22Rv1 (cell line): ENCODE results near the gene EFCAB5.

Experiments
- H3K27ac ChIP-seq: fragments of 450-650 bp; 2 replicates; pipeline ENCODE4 v1.5.1; 2017
- ZFX ChIP-seq: fragments of 450-650 bp; IDR thresholded peaks from 2 replicates; pipeline ENCODE4 v1.6.1; 2017; ENCODE audit warnings: antibody characterized with exemption, borderline replicate concordance
- TF ChIP-seq, protein P1 (sequence below): fragments of 450-650 bp; IDR thresholded peaks from 2 replicates; pipeline ENCODE4 v1.5.1; 2017; ENCODE audit warnings: mild to moderate bottlenecking

Gene EFCAB5

DNA sequence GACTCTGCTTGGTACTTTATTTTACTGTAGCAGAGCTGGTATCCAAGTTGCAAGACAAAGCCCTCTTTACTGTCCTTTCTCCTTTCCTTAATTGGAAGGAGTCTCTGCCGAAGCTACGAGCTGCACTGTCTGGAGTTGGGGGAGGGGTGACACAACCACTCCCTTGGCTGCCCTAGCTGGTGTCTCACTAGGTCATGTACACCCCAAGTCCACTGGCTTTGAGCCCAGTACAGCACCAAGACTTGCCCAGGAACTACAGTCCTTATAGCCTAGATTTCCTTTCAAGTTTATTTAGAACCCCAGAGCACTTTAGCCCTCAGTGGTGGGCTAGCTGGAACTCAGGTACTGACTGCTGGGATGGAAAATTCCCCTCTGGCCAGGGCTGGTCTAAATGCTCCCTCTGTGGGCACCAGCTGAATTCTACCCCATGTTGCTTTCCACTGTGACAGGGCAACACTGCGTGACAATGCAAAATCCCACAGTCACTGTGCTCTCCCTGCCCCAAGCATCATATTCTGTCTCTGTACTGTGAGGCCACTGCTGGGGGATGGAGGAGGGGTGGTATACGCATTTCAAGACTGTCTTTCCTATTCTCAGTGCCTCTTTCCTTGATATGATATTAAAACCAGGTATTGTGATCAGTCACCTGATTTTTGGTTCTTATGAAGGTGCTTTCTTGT is 18.4 kb downstream of the EFCAB5 start:
- no peak overlapping the region for H3K27ac ChIP-seq

DNA sequence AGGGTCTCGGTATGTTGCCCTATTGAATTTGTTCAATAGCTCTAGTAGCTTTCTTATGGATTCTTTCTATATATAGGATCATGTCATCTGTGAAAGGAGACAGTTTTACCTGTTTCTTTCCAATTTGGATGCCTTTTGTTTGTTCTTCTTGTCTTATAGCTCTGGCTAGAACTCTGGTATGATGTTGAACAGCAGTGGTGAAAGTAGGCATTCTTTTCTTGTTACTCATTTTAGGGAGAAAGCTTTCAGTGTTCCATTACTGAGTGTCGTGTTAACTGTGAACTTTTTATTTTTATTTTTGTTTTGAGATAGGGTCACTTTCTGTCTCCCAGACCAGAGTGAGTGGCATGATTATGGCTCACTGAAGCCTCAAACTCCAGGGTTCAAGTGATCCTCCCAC is 21.2 kb downstream of the EFCAB5 start:
- no peak overlapping the region for H3K27ac ChIP-seq
- TF ChIP-seq, protein P1, sequence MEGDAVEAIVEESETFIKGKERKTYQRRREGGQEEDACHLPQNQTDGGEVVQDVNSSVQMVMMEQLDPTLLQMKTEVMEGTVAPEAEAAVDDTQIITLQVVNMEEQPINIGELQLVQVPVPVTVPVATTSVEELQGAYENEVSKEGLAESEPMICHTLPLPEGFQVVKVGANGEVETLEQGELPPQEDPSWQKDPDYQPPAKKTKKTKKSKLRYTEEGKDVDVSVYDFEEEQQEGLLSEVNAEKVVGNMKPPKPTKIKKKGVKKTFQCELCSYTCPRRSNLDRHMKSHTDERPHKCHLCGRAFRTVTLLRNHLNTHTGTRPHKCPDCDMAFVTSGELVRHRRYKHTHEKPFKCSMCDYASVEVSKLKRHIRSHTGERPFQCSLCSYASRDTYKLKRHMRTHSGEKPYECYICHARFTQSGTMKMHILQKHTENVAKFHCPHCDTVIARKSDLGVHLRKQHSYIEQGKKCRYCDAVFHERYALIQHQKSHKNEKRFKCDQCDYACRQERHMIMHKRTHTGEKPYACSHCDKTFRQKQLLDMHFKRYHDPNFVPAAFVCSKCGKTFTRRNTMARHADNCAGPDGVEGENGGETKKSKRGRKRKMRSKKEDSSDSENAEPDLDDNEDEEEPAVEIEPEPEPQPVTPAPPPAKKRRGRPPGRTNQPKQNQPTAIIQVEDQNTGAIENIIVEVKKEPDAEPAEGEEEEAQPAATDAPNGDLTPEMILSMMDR, result no peak
- no peak for TF ChIP-seq ZFX

More for the DNA sequence above, 18.4 kb downstream of the EFCAB5 start:
- no peak for TF ChIP-seq ZFX
- TF ChIP-seq, protein P1, result no peak

DNA sequence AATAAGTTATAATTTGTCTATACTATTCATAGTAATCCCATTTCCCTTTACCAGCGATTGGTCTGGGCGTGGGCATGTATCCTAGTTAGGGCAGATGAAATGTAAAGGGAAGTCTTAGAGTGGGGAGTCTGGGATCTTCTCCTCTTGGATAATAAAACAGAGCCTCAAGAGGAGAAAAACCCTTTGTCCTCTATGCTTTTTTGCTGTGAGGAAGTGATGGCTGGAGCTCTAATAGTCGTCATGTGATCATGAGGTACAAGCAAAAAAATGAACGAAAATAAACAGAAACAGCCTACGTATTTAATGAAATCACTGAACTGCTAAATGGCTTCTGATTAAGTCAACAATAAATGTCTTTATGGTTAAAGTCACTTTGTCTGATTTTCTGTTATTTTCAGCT is 26.8 kb downstream of the EFCAB5 start:
- H3K27ac ChIP-seq, result no peak overlapping the region
- TF ChIP-seq, protein P1, result no peak
- TF ChIP-seq ZFX, result no peak

DNA sequence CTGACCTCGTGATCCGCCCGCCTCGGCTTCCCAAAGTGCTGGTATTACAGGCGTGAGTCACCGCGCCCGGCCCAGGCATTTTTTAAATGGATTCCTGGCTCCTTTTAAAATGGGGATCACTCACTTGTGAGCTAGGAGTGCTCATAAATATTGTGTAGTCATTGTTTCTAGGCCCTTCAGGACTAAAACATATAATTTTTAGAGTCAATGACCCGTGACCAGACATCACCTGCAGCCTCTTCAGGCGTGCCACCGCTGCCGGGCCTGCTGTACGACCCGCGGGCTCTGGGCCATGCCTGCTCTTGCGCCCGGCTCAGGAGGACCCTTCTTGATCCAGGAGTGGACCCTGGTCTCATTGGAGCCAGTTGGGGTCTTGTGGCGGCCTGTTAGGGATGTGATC is 30.8 kb downstream of the EFCAB5 start:
- H3K27ac ChIP-seq, result no peak overlapping the region
- TF ChIP-seq ZFX, result no peak
- TF ChIP-seq, protein P1, result no peak

DNA sequence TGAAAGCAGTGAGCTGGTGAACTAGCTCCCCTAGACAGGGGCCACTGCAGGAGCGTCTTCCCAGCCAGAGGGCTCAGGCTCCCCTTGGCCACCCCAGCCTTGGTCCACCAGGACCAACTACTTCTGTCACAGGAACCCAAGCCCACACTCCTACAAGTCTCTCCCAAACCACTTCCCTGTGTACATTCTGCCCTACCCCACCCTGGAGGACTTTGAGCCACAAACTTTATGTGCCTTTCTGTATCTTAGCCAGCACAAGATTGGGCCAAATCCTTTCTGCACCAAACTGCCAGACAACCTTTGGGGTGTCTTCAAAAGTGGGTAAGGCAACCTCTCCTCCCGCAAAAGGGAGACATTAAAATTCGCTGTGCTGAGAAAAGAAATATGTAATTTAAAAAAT is 31.6 kb downstream of the EFCAB5 start:
- TF ChIP-seq ZFX, result no peak
- TF ChIP-seq, protein P1, result no peak
- H3K27ac ChIP-seq, result no peak overlapping the region

DNA sequence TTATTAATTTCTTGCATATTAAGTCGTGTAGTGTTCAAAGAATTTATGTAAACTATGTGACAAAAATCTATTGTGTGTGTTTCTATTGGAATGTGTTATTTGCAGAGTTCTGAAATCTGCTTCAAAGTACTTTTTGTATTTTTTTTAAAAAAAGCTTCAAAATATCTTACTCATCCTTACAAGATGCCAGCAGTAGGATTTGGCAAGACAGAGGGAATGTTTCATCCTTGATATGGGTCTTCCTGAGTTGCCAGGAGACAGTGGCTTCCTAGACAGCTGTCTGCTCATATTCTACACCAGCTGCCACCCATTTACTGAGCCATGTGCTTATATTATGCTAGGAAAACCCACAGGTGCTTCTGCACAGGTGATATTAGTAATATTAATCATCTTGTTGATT is 36.4 kb downstream of the EFCAB5 start:
- TF ChIP-seq ZFX, result no peak
- TF ChIP-seq, protein P1, result no peak

DNA sequence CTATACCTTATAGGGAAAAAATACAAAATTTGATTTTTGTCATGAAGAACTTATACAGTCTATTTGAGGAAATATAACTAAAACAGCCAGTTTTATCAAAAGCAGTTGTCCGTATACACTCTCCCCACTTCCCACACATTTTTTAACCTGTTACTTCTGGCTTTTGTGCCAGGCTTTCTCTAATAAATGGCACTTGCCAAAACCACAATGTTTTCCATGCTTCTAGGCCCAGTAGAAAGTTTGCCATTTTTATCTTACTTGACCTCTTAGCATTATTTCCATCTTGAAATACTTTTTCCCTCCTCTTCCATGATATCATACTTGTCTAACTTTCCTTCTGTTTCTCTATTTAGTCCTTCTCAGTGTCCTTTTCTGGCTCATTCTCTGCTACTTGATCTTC is 38.8 kb downstream of the EFCAB5 start:
- H3K27ac ChIP-seq, result no peak overlapping the region
- TF ChIP-seq, protein P1, result no peak
- TF ChIP-seq ZFX, result no peak

More for the DNA sequence above, 36.4 kb downstream of the EFCAB5 start:
- no peak overlapping the region for H3K27ac ChIP-seq
